Sciatic nerve (tissue), 2 donors: ENCODE results near the gene ST7. TPM values are rescaled to one million over a fixed set of nuclear protein-coding genes. Genes with fewer than 3 reads are reported as not detected.

Experiments used
- ATAC-seq: fragments of 200-7000 bp; cut with Tn5 transposase; one replicate; pipeline ENCODE4 v1.9.1; 2020; ENCODE audit warnings: mild to moderate bottlenecking, moderate library complexity
- DNase-seq: peaks from one replicate; pipeline ENCODE4 v3.0.0-alpha.2; 2020; ENCODE audit warnings: low spot score
- intact Hi-C: fragments of 100-400 bp; cut with DNase I; formaldehyde crosslinking; loops from one replicate; pipeline ENCODE4 v1.14.2; 2022
- total RNA-seq: library from RNA; stranded (reverse); fragmentation: NEBNext Ultra II Directional; extraction: Animal tissue kit (Norgen Biotek cat#: 25700); gene quantifications from one replicate; pipeline ENCODE4 v1.2.1, GENCODE V29; 2021
- donor health status: DM: no; HTN: no; CAD: no.
- donor health status: DM: no; HTN: no; CAD: no.

Gene ST7
- total RNA-seq, 1 donor from 2014 or later = 19.7 TPM

DNA sequence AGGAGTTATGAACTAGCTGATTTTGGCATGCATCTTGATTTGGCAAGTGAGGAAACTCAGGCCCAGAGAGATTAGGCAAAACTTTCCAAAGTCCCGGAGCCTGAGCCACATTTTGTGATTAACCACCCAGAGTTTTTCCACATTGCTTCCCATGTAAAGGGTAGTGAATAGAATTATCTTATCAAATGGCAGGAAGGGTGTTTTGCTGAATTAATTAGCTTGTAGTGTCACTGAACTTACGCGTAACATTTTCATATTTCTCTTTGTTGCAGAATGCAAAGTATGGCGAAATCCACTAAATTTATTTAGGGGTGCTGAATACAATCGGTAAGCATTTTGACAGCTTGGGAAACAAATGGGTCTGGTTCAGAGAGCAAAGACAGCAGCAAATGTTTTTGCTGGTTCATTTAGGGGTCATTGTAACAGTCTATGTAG is 176.2 kb downstream of the ST7 start:
- DNase-seq (no peak), ATAC-seq (peak; percentile 64)
- intact Hi-C loops = no loop called here

DNA sequence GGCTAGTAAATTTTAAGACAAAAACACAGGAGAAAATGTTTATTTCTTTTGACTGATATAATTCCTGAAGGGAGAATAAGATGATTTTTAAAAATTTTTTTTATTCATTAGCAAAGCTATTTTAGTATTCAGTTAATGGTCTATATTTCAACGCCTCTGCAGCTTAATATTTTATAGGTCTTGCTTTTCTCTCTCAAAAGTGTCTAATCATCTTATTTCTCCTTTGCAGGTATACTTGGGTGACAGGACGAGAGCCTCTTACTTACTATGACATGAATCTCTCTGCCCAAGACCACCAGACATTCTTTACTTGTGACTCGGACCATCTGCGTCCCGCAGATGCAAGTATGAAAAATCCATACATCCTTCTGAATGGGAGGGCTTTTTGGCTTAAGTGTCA is 177.0 kb downstream of the ST7 start:
- intact Hi-C loops = no loop called here
- DNase-seq = no peak
- ATAC-seq = no peak

GRCh38 chr7:117132321-117133120 is 179.2 kb downstream of the ST7 start:
- intact Hi-C loops = no loop called here
- ATAC-seq = no peak

DNA sequence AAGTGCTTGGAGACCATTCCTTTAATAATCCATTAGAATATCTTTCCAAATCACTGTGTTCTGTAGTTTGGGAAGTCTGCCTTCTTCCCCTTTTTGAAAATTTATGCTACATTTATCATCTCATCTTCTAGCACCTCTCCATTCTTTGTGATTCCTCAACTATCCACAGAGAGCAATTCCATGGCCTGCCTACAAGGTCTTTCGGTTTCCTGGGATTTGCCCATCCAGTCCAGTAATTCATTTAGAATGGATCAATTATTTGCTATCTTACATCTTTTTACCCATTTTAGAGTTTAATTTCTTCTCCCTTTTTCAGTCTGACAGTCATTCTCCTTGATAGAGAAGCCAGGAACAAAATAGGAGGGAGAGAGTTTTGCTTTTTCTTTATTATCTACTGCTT is 179.8 kb downstream of the ST7 start:
- DNase-seq (no peak), ATAC-seq (no peak)
- intact Hi-C loops = no loop called here

More at GRCh38 chr7:117132321-117133120, 179.2 kb downstream of the ST7 start:
- no peak for DNase-seq

- ATAC-seq (no peak), DNase-seq (no peak)
- intact Hi-C loops = no loop called here
These were observed 181.1 kb downstream of the ST7 start for GRCh38 chr7:117134411-117134810.

GRCh38 chr7:117134889-117135552 is 181.7 kb downstream of the ST7 start:
- intact Hi-C loops = no loop called here
- DNase-seq = no peak

DNA sequence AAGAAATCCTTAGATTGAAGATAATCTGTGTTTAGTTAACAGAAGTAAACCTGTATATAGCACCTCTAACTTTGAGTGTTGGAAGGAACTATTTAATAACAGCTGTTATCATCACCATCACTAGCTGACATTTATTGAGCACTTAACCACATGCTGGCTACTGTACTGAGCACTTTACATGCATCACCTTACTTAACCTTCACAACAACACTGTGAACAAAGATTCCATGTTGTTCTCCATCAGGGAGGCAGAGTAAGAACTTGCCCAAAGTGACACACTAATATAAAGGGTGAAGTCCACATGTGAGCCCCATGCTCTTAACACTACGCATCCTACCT is 182.2 kb downstream of the ST7 start:
- no peak for DNase-seq
- intact Hi-C loops = no loop called here
- ATAC-seq = no peak

More at GRCh38 chr7:117134889-117135552, 181.7 kb downstream of the ST7 start:
- peak; percentile 39 for ATAC-seq

DNA sequence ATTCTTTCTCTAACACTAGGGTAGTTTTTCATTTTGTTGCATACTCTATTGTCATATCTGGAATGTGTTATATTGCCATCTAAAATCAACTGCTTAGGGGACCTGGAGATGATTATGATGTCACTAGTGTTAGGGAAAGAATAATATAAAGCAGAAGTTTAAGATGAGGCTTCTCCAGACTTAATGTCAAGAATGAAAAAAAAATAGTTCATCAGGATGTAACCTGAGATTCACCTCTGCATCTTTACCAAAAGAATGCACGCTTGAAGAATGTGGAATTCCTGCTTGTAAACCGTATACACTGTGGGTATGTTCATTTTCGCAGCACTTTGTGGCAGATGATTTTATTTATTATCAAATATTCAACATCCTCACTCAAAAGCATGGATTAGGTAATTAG is 184.6 kb downstream of the ST7 start:
- DNase-seq (no peak), ATAC-seq (no peak)
- intact Hi-C loops = no loop called here

- intact Hi-C loops = no loop called here
- no peak for DNase-seq
- no peak for ATAC-seq
These were observed 185.2 kb downstream of the ST7 start for GRCh38 chr7:117138495-117138894.

GRCh38 chr7:117138981-117139380 is 185.7 kb downstream of the ST7 start:
- intact Hi-C loops = no loop called here
- ATAC-seq (no peak), DNase-seq (no peak)

GRCh38 chr7:117139397-117139984 is 186.2 kb downstream of the ST7 start:
- intact Hi-C loops = no loop called here
- ATAC-seq (no peak), DNase-seq (no peak)

- ATAC-seq = no peak
- DNase-seq = no peak
These were observed 187.6 kb downstream of the ST7 start for GRCh38 chr7:117140921-117141320.

DNA sequence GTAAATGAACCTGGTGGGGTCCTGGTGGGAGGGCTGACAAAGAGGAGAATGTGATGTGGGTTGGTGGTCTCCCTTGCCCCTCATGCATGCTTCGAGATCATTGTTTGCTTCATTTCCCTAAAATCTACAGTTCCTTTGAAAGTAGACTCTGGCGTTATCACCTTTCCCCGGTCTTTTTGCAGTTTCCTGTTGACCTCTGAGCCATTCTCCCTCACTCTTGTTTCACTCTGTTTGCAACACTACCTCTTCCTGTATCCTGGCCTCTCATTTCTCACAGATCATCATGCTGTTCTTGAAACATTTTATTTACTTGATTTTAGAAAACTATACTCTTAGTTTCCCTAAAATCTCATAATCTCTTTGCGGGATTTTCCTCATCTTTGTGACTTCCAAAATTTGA is 189.8 kb downstream of the ST7 start:
- intact Hi-C loops = no loop called here
- ATAC-seq (no peak), DNase-seq (no peak)

More at GRCh38 chr7:117140921-117141320, 187.6 kb downstream of the ST7 start:
- intact Hi-C loops = no loop called here

- ATAC-seq = no peak
- no peak for DNase-seq
- intact Hi-C loops = no loop called here
These were observed 190.3 kb downstream of the ST7 start for GRCh38 chr7:117143580-117143979.

- intact Hi-C loops = no loop called here
These were observed 192.0 kb downstream of the ST7 start for GRCh38 chr7:117145333-117145732.

GRCh38 chr7:117146059-117146458 is 192.8 kb downstream of the ST7 start:
- ATAC-seq = peak; percentile 28
- intact Hi-C loops = no loop called here

More at GRCh38 chr7:117145333-117145732, 192.0 kb downstream of the ST7 start:
- ATAC-seq (no peak), DNase-seq (no peak)

GRCh38 chr7:117146511-117146910 is 193.2 kb downstream of the ST7 start:
- intact Hi-C loops = no loop called here
- no peak for DNase-seq
- no peak for ATAC-seq

More at GRCh38 chr7:117146059-117146458, 192.8 kb downstream of the ST7 start:
- no peak for DNase-seq

DNA sequence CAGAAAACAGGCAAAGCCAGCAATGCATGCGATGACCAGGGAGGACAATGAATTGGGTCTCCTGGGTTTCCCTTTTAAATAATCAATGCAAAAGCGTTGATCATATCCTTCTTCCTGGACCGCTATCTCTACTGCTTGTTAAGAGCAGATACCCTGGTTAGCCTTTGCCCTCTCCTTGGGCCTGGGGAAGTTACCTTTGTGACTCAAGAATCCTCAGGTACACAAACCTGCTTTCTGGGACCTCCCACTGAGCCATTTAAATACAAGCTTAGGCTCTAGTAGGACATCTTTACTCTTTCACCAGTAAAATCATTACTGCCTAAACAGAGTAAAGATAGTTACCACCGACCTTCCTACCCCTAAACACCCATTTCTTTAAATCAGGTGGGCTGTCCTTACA is 195.7 kb downstream of the ST7 start:
- ATAC-seq (no peak), DNase-seq (no peak)
- intact Hi-C loops = no loop called here

- intact Hi-C loops = no loop called here
- ATAC-seq (no peak), DNase-seq (no peak)
These were observed 196.4 kb downstream of the ST7 start for GRCh38 chr7:117149692-117150091.
